Activated naive CD4-positive, alpha-beta T cell treated with anti-CD3 and anti-CD28 coated beads, Interleukin-2, amount 50 U/mL, for 16 hours (primary cell): Measurements from ENCODE around the gene DLX3.

Experiments used
- DNase-seq: peaks from one replicate; pipeline ENCODE4 v3.0.0-alpha.2; 2020

Gene DLX3

GRCh38 chr17:50023520-50023919 lies 28.5 kb upstream of the DLX3 start:
- DNase-seq = no peak

GRCh38 chr17:50022463-50023130 lies 27.6 kb upstream of the DLX3 start:
- no peak for DNase-seq

GRCh38 chr17:50021681-50022370 lies 26.8 kb upstream of the DLX3 start:
- DNase-seq = no peak

- no peak for DNase-seq
These were observed 26.0 kb upstream of the DLX3 start for GRCh38 chr17:50020841-50021599.

- DNase-seq = no peak
These were observed 23.9 kb upstream of the DLX3 start for GRCh38 chr17:50018909-50019308.

GRCh38 chr17:50015146-50015545 lies 20.1 kb upstream of the DLX3 start:
- DNase-seq = no peak

- no peak for DNase-seq
These were observed 19.6 kb upstream of the DLX3 start for GRCh38 chr17:50014471-50015088.

- DNase-seq = no peak
These were observed 18.1 kb upstream of the DLX3 start for GRCh38 chr17:50013079-50013478.

- DNase-seq = no peak
These were observed 14.3 kb upstream of the DLX3 start for GRCh38 chr17:50009282-50009681.

- no peak for DNase-seq
These were observed 8.9 kb upstream of the DLX3 start for GRCh38 chr17:50003911-50004310.

GRCh38 chr17:49998836-49999511 lies 4.0 kb upstream of the DLX3 start:
- no peak for DNase-seq

GRCh38 chr17:49997773-49998703 lies 3.0 kb upstream of the DLX3 start:
- DNase-seq = peak; percentile 80

- no peak for DNase-seq
These were observed 2.3 kb upstream of the DLX3 start for GRCh38 chr17:49997301-49997650.

- DNase-seq = peak; percentile 72
These were observed 1.7 kb upstream of the DLX3 start for GRCh38 chr17:49996495-49997300.

GRCh38 chr17:49996121-49996494 lies 1.1 kb upstream of the DLX3 start:
- no peak for DNase-seq

GRCh38 chr17:49994085-49995054 lies 654 bp downstream of the DLX3 start:
- no peak for DNase-seq

- DNase-seq = no peak
These were observed 1.5 kb downstream of the DLX3 start for GRCh38 chr17:49993423-49994060.

GRCh38 chr17:49992933-49993422 lies 2.0 kb downstream of the DLX3 start:
- no peak for DNase-seq
